Adrenal gland (tissue), 12 donors: Measurements from ENCODE around the gene BACE2. TPM values are rescaled to one million over a fixed set of nuclear protein-coding genes. Genes with fewer than 3 reads are reported as not detected.

Source experiments
- DNase-seq, 7 donors: peaks; one replicate each; pipeline ENCODE4 v3.0.0-alpha.2; 2019 to 2020
- H3K27ac ChIP-seq, 5 donors: fragments of 200-600 bp; sonication (generic) in 4 of 5; 1 replicate in 3 of 5; 2 replicates in 2 of 5; pipeline versions ENCODE4 v1.5.1 to v1.8.0; 2016 to 2020; ENCODE audit warnings: mild to moderate bottlenecking in 1 of 5
- H3K27me3 ChIP-seq: fragments of 200-600 bp; 2 replicates; pipeline ENCODE4 v1.8.0; 2021
- H3K36me3 ChIP-seq, 2 donors: fragments of 200-600 bp; replicated peaks in 1 of 2; 1 replicate in 1 of 2; 2 replicates in 1 of 2; pipeline versions ENCODE4 v1.5.1 to v1.8.0; 2018 to 2022
- H3K4me1 ChIP-seq, 2 donors: fragments of 200-600 bp; replicated peaks in 1 of 2; 1 replicate in 1 of 2; 2 replicates in 1 of 2; pipeline versions ENCODE4 v1.5.1 to v1.8.0; 2018 to 2021
- H3K4me3 ChIP-seq, 4 donors: fragments of 200-600 bp; sonication (generic) in 3 of 4; one replicate each; pipeline ENCODE4 v1.5.1; 2016 to 2018
- H3K9me3 ChIP-seq, 3 donors: fragments of 200-600 bp; sonication (generic) in 1 of 3; replicated peaks in 1 of 3; 1 replicate in 2 of 3; 2 replicates in 1 of 3; pipeline versions ENCODE4 v1.5.1 to v1.8.0; 2016 to 2021
- POLR2A ChIP-seq, 2 donors: fragments of 450-650 bp; IDR thresholded peaks; one replicate each; pipeline ENCODE4 v1.6.1; 2017; ENCODE audit warnings: antibody characterized with exemption in 2 of 2, mild to moderate bottlenecking in 2 of 2, moderate library complexity in 1 of 2
- WGBS, 4 donors: extraction: QIAGEN DNeasy Blood & Tissue Kit in 2 of 4; methylation state at CpG; one replicate each; pipeline versions ENCODE4 v1.1.5 to v1.1.7; 2013 to 2017; 5-methylcytosine and 5-hydroxymethylcytosine counted together
- intact Hi-C, 2 donors: fragments of 100-400 bp; cut with DNase I; formaldehyde crosslinking; loops; one replicate each; pipeline versions ENCODE4 v1.14.1 to v1.15.0; 2022 to 2023
- polyA plus RNA-seq, 3 donors: library from polyadenylated mRNA; stranded (reverse); fragments of 200-250 nt in 2 of 3; fragments of 350-450 nt in 1 of 3; fragmentation: Illumina TruSeq in 1 of 3; extraction: RNeasy Lipid Tissue Mini Kit (QIAGEN cat#74804) in 1 of 3; gene quantifications; one replicate each; pipeline ENCODE4 v1.2.3, GENCODE V29; 2013 to 2014
- total RNA-seq, 9 donors: library from RNA; depleted of rRNA in 4 of 9; stranded (reverse); fragments of >200 nt in 4 of 9; fragments of 120-200 nt in 1 of 9; fragmentation: NEBNext Ultra II Directional in 1 of 9; extraction: Animal tissue kit (Norgen Biotek cat#: 25700) in 1 of 9; gene quantifications; one replicate each; pipeline versions ENCODE4 v1.1.0 to v1.2.4, GENCODE V29; 2013 to 2023
- TF ChIP-seq, protein P1 (sequence below), 6 experiments: fragments of 450-650 bp in 4 of 6; fragments of 200-600 bp in 2 of 6; sonication (generic) in 1 of 6; IDR thresholded peaks; 1 replicate in 5 of 6; 2 replicates in 1 of 6; pipeline versions ENCODE4 v1.5.1 to v1.8.0; 2016 to 2021; ENCODE audit warnings: antibody characterized with exemption in 6 of 6, mild to moderate bottlenecking in 2 of 6, moderate library complexity in 1 of 6
- donor health status: healthy with polysubstance abuse.
- donor health status: Bipolar disorder and iron deficiency.
- donor health status: DM: yes; HTN: yes; CAD: no.
- donor health status: DM: no; HTN: no; CAD: no.
- donor health status: DM: no; HTN: no; CAD: no.
- donor health status: DM: yes; HTN: yes; CAD: no.

BACE2 gene
- total and polyA plus RNA-seq, 12 donors = 3.9 to 24.4 (median 13.8) TPM

DNA sequence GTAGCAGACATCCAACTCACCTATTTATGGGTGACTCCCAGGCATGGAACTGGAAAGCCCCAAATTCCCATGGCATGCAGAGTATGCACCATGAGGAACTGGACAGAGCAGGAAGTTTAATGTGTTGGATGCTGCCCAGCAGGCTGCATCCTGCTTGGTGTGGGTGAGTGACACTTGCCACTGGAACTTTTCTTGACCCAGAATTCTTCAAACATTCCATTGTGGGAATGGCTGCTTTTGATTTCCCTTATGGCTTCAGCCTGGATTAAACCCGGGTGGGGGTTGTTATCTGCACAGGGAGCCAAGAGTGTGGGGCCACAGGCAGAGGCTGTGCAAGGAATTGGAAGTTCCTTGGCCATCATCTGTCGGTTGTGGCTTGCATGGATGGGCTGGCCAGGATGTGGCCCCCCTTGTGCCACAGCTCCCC is 26.9 kb upstream of the BACE2 start:
- DNase-seq = no peak

DNA sequence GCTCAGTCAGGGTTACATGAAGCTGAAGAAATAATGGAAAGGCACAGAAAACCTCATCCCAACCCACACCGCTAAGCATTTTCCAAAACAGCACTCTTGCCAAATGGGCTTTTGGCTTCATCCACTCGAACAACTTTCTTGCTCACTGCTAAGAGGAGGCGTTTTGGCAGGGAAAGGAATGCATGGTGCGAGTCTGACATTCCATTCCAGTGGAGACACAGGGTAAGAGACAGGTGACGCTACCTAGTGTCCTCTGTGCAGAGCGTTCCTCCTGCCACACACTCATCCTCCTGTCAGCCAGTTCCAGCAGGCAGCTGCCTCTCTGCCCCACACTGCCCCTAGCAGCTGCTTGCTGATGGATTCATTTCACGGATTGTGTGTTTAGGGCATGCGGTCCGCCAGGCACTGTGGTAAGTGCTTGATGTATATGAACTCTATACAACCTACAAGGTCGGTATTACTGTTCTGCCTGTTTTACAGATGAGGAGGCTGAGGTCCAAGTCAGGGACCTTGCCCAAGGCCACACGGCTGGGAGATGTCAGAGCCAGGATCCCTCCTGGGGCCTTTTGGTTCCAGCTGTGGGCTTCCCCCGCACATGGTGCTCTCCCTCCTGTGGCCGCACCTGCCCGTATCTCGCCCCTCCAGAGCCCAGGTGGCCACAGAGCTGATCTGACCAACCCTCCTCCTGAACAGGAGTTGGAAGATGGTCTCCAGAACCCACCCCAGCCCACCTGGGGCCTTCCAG is 25.7 kb upstream of the BACE2 start:
- no peaks in the 10 kb centered on the region for H3K36me3 ChIP-seq
- DNase-seq = peak in 1 of 7 donors; percentile 23
- intact Hi-C loops = no loop called here
- no peaks in the 10 kb centered on the region for H3K9me3 ChIP-seq
- H3K27me3 ChIP-seq = no peaks in the 10 kb centered on the region
- no peak overlapping the region for H3K4me3 ChIP-seq
- H3K4me1 ChIP-seq = no peaks in the 10 kb centered on the region
- WGBS, 4 donors = 48 to 66% (median 52%) methylated on average over 9 to 15 of the region's 15 CpGs
- H3K27ac ChIP-seq = no peak overlapping the region
- TF ChIP-seq POLR2A (IDR thresholded peaks at IDR 0.05) = no peak
- TF ChIP-seq, protein P1, sequence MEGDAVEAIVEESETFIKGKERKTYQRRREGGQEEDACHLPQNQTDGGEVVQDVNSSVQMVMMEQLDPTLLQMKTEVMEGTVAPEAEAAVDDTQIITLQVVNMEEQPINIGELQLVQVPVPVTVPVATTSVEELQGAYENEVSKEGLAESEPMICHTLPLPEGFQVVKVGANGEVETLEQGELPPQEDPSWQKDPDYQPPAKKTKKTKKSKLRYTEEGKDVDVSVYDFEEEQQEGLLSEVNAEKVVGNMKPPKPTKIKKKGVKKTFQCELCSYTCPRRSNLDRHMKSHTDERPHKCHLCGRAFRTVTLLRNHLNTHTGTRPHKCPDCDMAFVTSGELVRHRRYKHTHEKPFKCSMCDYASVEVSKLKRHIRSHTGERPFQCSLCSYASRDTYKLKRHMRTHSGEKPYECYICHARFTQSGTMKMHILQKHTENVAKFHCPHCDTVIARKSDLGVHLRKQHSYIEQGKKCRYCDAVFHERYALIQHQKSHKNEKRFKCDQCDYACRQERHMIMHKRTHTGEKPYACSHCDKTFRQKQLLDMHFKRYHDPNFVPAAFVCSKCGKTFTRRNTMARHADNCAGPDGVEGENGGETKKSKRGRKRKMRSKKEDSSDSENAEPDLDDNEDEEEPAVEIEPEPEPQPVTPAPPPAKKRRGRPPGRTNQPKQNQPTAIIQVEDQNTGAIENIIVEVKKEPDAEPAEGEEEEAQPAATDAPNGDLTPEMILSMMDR (IDR thresholded peaks at IDR 0.05) = no peak

More for the DNA sequence above, 26.9 kb upstream of the BACE2 start:
- no peaks in the 10 kb centered on the region for H3K9me3 ChIP-seq
- no peak overlapping the region for H3K27ac ChIP-seq
- WGBS, 4 donors = 20 to 51% (median 41%) methylated on average over 1 to 2 of the region's 2 CpGs
- H3K4me1 ChIP-seq = no peaks in the 10 kb centered on the region
- TF ChIP-seq POLR2A (IDR thresholded peaks at IDR 0.05) = no peak
- TF ChIP-seq, protein P1 (IDR thresholded peaks at IDR 0.05) = no peak
- intact Hi-C loops = no loop called here
- no peaks in the 10 kb centered on the region for H3K36me3 ChIP-seq
- no peak overlapping the region for H3K4me3 ChIP-seq
- H3K27me3 ChIP-seq = no peaks in the 10 kb centered on the region

DNA sequence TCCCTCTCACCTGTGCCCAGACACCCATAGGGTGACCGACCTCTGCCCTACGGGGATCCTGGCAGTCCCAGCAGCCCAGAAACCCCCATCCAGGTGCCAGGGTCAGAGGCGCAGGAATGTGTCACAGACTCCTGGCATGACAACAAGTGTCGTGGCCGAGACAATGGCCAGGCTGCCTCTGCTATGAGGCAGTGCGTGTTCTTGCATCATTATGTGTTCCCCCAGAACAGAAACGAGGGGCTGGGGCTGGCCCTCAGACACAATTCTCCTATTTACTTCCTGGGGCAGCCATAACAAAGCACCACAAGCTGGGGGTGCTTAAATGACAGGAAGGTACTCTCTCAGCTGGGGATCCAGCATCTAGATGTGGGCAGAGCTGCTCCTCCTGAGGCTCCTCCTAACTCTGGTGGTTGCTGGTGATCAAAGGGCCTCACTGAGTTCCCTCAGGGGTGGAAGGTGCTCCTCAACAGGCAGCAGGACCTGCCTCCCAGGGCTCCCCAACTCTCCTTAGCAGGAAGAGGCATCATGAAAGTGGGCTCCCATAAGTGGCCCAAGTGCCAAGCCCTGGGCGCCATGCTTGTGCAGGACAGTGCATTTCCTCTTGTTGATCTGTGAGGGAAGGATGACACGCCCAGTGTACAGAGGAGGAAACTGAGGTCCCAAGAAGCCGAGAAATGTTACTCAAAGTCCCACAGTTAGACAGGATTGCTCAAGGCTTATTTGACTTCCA is 24.2 kb upstream of the BACE2 start:
- TF ChIP-seq, protein P1 (IDR thresholded peaks at IDR 0.05) = no peak
- no peak for TF ChIP-seq POLR2A (IDR thresholded peaks at IDR 0.05)
- intact Hi-C loops = no loop called here
- H3K4me3 ChIP-seq = no peak overlapping the region
- H3K36me3 ChIP-seq = no peaks in the 10 kb centered on the region
- no peaks in the 10 kb centered on the region for H3K4me1 ChIP-seq
- no peaks in the 10 kb centered on the region for H3K9me3 ChIP-seq
- DNase-seq = no peak
- WGBS, 4 donors = 70 to 85% (median 80%) methylated on average over 7 to 10 of the region's 10 CpGs
- H3K27ac ChIP-seq = no peak overlapping the region
- H3K27me3 ChIP-seq = no peaks in the 10 kb centered on the region

DNA sequence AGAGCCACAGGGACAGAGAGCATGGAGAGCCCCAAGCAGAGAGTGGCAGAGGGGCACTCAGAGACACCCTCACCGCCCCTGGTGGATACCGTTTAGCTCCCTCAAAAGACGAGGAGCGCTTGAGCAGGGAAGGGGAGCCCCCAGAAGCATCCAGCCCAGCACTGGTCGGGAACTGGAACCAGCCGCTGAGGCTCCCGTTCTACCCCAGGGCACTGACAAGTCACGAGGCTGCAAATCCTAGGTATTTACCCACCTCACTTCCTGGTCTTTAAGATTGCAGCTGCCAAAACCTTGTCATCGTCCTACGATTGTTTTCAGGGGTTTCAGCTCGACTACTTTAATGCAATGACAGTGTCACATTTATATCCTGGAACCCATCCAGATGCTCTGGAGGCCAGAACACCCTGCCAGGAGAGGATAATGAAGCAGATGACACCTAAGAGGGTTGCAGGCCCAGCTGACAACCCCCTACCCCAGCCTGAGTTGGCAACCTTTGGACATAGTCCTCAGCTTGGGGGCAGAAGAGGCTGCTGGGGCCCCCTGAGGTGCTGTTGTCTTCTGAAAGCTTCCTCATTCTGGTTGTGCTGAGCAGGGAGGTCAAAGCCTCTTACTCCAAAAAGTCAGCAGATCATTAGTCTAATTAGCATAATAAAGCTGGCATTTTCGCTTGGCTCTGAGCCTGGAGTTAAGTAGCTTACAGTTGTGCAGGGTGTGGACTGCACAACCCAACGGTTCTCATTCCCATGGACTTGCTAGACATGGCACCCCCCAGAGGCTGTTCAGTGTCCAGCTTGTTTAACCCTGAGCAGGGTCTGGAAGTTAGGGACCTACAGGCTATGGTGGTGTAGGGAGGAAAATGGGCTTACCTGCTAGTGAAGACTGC is 20.6 kb upstream of the BACE2 start:
- WGBS, 4 donors = 70 to 73% (median 71%) methylated on average over 13 of the region's 13 CpGs
- H3K4me3 ChIP-seq = no peak overlapping the region

More for the DNA sequence above, 20.6 kb upstream of the BACE2 start:
- Histone ChIP-seq H3K27me3 (peaks cover 3% of the 10 kb centered on the region), H3K36me3 (no peaks in the 10 kb centered on the region), H3K4me1 (no peaks in the 10 kb centered on the region), H3K9me3 (no peaks in the 10 kb centered on the region), H3K27ac (no peak overlapping the region)
- intact Hi-C loops = no loop called here
- no peak for TF ChIP-seq POLR2A (IDR thresholded peaks at IDR 0.05)
- TF ChIP-seq, protein P1 (IDR thresholded peaks at IDR 0.05) = no peak
- DNase-seq = no peak
